ENCODE results near the gene OPA3.

Gene OPA3

DNA sequence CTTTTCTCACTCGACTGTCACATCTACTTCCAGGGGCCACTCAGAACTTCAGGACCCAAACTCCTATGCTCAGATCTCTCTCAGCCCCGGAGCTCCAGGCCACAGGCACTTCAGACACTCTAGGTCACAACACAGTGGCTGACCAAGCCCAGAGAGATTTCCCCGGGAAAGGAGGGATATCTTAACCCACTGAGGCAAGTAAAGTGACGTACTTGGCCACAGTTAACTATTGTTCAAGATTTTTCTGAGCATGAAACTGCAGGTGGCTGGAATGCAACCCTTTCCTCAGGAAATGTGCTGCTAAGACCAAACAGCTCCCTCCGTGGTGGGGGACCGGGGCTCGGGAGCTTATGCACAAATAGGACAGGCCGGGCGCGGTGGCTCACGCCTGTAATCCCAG lies 23.9 kb downstream of the OPA3 start:
- no peak for DNase-seq

DNA sequence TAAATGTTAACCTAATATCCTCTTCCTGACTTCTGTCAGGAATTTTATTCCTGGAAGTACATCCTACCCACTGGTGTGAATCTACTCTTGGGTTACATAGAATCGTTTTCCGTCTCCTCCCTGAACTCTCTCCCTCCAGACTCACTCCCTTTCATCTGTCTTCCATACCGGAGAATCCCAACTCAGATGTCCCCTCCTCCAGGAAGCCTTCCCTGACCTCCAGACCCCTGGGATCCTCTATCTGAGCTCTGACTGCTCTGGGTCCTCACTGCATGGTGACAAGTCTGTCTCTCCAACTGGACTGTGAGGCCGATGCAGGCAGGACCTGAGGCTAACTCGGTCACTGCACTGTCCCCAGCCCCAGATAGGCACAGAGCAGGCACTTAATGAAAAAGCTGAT lies 24.6 kb downstream of the OPA3 start:
- no peak for DNase-seq

DNA sequence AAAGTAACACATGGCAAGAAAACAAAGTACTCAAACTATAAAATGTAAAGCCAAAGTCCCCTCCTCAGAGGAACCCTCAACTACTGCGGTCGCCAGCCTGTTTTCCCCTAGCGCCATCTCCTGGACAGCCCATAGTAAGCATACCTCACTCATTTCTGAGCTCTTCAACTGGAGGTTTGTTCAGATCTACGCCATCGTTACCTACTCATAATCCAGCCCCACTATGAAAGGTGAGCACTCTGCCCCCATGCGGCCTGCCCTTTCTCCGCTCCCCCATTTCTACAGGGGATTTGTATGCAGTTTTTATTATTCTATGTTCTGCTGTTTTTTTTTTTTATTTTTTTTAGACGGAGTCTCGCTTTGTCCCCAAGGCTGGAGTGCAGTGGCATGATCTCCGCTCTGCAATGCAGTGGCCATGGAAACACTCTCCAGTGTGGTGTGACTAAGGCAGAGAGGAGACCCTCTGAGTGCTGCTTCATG lies 26.2 kb downstream of the OPA3 start:
- peak; percentile 58 for DNase-seq

DNA sequence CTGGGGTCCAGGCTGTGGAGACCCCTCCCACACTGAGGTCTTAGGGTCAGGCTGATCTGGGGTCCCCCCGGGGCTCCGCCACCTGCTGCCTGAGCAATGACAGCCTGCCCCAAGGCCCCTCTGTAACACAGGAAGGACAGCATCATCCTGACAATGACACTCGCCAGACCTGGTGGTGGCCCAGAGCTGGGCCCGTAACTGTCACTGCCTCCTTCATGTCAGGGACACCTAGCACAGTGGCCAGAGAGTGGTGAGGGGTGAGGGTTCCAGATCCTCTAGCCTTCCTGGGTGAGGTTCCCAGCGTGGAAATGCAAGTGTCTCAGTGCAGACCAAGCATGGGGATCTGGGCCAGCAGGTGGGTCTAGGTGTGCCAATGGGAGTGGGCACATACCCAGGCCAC lies 27.8 kb downstream of the OPA3 start:
- DNase-seq, result no peak

DNA sequence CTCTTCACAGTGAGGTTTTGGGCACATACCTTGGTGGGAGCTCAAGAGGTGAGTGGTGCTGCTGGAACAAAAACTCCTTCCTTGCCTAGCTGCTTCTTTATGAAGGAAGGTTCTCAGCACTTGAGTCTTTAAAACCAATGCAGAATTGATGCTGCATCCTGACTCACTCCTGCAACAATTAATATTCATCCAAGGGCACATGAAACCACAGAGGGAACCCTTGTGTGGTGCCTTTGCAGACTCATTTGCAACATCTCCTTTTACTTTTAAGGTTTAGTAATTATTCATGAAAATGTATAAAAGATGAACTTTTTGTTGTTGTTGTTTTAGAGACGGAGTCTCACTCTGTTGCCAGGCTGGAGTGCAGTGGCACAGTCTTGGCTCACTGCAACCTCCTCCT lies 30.1 kb downstream of the OPA3 start:
- no peak for DNase-seq

DNA sequence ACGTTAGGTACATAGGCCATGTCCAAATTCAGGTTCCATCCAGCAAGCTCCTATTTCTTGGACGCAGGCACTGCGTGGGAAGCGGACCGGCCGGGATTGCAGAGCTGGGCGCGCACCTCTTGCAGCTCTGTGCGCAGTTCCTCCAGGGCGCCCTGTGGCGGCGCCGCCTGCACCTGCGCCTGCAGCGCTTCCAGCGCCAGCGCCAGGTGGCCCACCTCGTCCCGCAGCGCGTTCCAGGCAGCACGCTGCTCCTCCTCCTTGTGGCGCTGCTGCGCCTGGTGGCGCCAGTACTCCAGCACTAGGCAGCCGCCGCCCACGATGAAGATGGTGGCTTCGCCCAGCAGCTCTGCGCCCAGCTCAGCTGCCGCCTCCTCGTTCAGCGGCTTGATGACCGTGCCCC lies 31.1 kb downstream of the OPA3 start:
- DNase-seq, result no peak

DNA sequence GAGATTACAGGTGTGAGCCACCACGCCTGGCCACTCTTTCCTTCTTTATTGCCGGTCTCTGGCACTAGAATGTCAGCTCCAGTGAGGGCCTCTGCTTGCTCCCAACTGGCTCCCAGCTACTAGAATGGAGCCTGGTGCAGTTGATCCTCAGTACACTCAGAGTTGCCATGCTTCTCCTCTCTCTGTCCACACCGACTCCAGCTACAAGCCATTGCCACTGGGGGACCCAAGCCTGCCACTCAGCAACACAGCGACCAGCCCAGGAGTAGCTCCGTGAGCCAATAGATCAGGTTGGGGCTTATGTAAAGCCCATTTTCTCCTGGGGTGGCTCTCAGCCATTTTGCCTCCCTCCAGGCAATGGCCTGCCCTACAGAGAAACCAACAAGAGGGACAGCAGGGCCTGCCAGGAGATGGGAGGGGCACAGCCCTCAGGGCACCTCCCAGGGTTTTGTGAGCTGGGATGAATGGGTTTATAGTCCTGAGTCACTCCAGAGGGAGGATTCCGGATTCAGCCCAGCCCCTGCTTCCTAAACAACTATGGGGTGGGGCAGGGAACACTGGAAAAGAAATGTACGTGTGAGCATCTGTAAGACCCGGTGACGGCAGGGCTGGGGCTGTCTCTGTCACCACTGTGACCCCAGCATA lies 36.5 kb downstream of the OPA3 start:
- DNase-seq, result no peak

DNA sequence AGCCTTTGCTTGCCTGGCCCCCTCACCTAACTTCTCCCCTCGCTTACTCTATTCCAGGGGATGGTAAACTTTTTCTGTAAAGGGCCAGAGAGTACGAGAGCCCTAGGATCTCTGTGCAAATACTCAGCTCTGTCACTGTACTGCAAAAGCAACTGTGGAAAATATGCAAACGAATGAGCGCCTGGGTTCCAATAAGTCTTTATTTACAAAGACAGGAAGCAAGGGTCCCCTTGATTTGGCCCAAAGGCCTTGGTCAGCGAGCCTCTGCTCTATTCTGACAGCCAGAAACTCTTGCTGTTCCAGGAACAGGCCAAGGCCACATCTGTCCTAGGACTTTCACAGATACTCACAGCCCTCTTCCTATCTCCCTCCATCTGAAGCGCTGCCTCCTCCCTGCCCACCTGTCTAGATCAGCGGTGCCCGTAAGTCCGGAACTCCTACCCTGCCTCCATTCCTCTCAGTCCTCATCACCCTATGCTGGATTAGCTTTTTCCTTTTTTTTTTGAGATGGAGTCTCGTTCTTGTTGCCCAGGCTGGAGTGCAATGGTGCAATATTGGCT lies 37.3 kb downstream of the OPA3 start:
- no peak for DNase-seq

DNA sequence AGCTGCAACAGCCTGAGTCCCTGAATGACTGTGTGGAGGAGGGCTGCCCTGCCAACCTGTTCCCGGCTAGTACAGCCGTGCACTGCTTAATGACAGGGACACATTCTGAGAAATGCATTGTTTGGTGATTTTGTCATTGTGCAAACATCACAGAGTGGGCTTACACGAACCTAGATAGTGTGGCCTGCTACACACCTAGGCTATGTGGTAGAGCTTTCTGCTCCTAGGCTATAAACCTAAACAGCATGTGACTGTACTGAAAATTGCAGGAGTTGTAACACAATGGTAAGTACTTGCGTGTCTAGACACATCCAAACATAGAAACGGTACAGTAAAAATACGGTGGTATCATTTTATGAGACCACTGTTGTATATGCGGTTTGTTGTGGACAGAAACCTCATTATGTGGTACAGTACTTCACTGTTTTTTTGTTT lies 42.4 kb downstream of the OPA3 start:
- no peak for DNase-seq

DNA sequence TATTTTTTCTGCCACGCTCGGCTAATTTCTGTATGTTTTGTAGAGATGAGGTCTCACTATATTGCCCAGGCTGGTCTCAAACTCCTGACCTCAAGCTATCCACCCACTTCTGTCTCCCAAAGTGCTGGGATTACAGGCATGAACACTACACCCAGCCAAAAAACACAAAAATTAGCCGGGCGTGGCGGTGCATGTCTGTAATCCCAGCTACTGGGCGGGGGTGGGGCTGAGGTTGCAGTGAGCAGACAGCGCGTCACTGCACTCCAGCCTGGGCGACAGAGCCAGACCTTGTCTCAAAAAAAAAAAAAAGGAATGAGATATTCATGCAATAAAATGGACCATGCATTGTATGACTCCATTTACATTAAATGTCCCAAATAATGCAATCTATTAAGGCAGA lies 45.1 kb downstream of the OPA3 start:
- no peak for DNase-seq

DNA sequence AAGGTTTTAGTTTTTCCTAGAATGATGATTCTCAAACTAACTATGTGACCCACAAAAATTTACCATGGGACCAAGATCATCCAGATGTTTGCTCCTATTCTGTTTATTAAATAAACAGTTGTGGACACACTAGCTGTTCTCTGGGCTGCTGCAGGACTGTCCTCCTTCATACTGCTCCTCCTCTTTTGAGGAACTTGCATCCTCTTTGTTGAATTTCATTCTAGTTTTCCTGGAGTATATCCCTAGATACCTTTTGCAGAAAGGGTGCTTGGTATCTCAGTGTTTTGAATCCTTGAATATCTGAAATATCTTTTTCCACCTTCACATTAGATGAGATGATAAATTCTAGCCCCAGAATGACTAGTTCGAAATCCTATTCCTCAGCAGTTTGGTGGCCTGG lies 53.3 kb downstream of the OPA3 start:
- no peak for DNase-seq

DNA sequence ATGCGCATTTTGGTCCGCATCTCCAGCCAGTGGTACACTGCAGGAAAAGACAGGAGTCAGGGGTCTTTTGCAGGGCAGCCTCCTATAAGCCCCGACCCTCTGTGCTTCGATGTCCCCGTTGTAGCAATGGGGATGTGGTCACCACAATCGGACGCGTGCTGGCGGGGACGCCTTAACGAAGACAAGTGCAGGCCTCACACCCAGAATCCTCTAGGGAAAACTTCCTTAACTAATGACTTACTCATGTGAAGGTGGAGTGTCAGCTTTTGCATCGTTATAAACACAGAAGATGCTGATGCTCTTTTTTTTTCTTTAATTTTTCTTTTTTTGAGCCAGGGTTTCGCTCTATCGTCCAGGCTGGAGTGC lies 55.2 kb downstream of the OPA3 start:
- no peak for DNase-seq

DNA sequence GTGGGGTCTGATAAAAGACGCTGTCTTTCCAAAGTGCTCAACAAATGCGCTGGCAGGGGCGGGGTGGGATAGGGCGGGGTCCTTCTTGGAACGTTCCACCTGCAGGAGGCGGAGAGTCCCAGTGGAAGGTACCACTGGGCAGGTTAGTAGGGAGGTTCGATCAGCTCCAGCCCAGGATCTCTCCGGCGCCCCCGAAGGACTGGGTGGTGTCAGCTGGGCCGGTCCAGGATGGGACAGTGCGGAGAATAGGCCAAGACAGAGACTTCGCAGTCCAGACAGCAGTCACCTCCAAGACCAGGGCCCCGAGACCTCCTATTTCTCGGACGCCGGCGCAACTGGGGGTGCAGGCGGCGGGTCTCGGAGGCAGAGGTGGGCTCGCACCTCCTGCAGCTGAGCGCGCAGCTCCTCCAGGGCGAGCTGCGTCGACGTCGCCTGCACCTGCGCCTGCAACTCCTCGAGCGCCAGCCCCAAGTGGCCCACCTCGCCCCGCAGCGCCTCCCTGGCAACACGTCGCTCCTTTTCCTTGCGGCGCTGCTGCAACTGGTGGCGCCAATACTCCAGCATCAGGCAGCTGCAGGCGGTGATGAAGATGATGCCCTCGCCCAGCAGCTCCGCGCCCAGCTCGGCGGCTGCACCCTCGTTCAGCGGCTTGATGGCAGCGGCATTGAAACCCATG lies 55.7 kb downstream of the OPA3 start:
- no peak for DNase-seq

DNA sequence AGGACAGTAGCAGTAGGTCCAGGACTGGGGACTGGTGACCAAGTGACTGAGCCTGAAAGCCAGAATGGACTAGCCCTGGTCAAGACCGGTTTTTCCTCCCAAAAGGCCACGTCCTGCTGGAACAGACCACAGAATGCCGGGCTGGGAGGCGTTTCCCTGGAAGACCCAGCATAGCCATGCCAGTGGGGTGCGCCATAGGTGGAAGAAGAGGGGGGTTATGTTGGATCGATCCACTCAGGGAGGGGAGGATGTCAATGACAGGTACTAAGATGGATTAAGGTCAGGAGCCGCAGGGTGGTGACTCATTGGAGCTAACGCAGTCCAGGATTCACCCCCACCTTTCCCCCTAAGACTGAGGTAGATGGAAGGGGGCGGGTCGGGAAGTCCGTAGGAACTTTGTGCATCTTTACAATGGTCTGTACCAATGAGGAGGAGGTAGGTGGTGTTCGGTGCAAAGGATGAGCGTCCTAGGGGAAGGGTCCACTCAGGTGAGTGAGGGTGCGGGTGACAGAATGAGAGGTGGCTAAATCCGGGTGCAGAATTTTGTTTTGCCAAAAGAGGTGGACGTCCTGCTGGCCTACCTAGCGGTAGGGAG lies 56.4 kb downstream of the OPA3 start:
- DNase-seq, result no peak

DNA sequence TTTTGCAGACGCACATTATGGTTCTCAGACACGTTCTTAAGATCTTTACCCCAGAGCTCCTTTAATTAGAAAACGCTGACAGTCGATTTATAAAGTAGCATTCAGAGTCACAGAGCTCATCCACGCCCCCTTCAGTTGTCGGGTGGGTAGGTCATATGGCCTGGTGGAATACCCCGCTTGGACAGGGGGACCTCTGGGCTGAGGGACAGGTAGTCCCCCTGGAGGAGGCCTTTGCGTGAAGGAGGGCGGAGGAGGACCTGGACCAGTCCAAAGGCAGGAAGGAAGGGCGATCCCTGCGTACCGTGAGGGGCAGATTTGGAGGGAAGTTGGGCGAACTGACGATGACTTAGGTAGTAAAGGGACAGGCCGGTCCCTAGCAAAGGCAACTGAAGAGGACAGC lies 56.9 kb downstream of the OPA3 start:
- DNase-seq, result no peak

DNA sequence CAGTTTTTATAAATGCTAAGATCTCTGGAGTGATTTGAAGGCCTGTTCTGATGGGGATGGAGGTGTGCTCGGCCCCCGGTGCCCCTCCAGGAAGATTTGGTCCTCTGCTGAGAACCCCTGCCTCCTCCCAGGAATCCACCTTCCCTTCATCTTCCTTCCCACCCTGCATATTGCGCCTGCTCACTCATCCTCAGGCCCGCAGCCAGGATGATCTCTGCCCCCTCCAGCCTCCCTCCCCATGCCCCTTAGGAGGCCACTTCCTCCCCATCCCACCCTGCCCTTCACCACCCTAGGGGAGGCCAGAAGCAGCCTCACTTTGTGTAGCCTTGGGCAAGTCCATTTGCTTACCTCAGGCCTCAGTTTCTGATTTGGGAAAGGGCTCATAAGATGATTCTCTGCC lies 57.6 kb downstream of the OPA3 start:
- no peak for DNase-seq

DNA sequence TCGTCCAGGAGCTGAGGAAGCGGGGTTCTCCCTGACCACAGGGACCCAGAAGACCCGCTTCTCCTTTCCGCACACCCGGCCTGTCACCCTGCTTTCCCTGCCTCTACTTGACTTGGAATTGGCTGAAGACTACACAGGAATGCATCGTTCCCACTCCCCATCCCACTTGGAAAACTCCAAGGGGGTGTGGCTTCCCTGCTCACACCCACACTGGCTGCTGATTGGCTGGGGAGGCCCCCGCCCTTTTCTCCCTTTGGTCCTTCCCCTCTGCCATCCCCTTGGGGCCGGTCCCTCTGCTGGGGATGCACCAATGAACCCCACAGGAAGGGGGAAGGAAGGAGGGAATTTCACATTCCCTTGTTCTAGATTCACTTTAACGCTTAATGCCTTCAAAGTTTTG lies 58.5 kb downstream of the OPA3 start:
- peak; percentile 52 for DNase-seq

DNA sequence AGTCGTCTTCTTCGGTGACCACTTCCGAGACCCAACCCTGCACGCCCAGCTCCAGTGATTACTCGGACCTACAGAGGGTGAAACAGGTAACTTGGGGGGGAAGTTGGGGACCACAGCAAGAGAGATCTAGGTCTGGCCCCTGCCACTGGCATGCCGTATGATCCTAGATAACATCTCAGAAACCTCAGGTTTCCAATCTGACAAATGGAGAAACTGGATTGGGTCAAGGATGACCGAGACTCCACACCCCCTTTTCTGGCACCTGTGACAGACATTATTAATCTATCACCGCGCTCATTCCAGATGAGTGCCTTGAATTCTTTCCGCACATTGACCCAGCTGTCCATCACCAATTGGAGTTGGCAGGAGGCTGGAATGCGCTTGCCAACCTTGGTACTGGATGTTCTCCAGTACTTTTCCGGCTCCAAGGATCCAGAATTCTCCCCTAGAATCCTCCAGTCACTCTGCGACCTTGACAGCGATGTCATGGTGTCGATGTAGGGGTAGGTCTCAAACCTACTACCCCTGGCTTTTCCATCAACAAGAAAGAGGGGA lies 60.0 kb downstream of the OPA3 start:
- no peak for DNase-seq

DNA sequence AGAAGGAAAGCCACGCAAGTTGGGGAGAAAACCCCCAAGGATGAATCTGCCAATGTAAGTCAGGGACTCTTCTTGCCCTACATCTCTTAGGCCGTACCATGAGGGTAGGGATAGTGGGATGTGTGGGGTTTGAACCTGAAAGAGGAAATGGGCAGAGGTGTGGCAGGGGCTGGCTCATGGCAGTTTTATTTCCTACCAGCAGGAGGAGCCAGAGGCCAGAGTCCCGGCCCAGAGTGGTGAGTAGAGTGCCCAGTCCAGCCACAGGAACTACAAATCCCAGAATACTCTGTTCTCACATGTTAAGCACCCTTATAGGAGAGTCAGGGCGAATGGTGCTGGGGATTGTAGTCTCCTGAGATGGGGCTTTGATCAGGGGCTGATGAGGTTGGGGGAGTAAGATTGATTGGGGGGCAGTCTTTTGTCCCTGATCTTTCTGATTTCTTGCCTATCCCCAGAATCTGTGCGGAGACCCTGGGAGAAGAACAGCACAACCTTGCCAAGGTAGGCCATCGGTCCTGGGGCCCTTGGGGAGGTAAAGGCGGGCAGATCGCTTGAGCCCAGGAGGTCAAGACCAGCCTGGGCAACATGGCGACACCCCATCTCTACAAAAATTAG lies 60.9 kb downstream of the OPA3 start:
- DNase-seq, result peak; percentile 80

DNA sequence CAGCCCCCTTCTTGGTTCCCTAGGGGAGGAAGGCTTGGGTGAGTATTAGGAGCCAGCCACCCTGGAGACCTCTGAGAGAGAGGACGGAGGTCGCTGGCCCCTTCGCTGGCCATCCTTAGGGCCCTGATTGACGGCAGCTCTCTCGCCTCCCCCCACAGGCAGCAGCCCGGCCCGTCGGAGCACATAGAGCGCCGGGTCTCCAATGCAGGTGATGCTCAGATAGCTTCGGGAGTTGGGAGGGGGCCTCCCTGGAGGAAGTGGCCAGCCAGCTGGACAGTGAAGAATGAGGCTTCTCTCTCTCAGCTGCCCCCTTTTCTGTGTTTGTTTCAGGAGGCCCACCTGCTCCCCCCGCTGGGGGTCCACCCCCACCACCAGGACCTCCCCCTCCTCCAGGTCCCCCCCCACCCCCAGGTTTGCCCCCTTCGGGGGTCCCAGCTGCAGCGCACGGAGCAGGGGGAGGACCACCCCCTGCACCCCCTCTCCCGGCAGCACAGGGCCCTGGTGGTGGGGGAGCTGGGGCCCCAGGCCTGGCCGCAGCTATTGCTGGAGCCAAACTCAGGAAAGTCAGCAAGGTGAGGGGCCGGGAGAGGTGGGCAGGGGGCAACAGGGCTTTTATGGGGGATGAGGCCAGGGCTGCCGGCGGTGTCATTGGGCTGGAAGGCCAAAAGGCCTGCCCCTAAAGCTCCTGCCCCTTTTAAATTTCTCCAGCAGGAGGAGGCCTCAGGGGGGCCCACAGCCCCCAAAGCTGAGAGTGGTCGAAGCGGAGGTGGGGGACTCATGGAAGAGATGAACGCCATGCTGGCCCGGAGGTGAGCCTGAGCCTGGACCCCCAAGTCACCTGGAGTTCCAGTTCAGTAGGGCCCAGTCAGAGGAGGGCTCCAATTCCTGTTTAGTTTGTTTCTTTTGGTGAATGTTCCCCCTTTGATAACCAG lies 62.3 kb downstream of the OPA3 start:
- no peak for DNase-seq

DNA sequence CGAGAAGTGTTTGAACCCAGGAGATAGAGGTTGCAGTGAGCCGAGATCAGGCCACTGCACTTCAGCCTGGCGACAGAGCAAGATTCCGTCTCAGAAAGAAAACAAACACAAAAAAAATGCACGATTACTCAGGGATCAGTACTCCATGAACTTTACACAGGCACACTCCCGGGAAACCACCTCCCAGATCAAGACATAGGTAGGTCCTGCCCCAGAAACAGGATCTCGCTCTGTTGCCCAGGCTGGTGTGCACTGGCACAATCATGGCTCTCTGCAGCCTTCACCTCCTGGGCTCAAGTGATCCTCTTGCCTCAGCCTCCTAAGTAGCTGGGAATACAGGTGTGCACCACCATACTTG lies 66.2 kb downstream of the OPA3 start:
- no peak for DNase-seq

Measured in inflammatory macrophage treated with lipopolysaccharide for 4 hours (primary cell).